Measurements from ENCODE around the gene COQ4. TPM values are rescaled to one million over a fixed set of nuclear protein-coding genes. Genes with fewer than 3 reads are reported as not detected.

Gene COQ4
- total RNA-seq, 4 donors from 2014 or later, result 55.5 to 89.2 (median 77.9) TPM

DNA sequence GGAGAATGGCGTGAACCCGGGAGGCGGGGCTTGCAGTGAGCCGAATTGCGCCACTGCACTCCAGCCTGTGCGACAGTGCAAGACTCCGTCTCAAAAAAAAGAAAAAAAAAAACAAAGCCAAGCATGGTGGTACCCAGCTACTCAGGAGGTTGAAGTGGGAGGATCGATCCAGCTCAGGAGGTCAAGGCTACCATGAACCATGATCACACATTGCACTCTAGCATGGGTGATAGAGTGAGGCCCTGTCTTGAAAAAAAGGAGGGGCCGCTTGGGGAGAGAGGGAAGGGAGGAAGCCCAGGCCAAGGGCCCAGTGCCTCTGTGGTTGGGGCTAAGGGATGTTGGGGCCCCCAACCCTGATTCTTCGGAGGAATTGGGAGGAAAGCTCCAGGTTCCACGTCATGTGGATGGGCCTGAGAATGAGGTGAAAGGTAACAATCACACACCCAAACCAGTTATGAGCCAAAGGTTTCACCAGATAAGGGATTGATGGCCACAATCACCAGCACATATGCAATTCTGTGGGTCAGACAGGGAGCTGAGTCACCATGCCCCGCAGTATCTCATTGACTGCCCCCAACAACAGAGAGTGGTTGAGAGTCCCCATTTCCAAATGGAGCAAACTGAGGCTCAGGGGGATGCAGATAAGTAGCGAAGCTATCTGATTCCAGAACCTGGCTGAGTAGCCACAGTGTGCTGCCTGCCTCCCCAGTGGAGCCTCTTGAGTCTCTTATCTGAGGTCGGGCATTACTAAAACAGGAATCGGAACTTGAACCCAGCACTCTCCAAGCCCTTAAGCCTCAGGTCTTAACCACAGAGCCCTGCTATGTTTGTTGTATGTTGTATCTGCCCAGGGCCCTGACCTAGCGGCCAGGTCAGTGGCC, 26.1 kb upstream of the COQ4 start:
- TF ChIP-seq, protein P1, sequence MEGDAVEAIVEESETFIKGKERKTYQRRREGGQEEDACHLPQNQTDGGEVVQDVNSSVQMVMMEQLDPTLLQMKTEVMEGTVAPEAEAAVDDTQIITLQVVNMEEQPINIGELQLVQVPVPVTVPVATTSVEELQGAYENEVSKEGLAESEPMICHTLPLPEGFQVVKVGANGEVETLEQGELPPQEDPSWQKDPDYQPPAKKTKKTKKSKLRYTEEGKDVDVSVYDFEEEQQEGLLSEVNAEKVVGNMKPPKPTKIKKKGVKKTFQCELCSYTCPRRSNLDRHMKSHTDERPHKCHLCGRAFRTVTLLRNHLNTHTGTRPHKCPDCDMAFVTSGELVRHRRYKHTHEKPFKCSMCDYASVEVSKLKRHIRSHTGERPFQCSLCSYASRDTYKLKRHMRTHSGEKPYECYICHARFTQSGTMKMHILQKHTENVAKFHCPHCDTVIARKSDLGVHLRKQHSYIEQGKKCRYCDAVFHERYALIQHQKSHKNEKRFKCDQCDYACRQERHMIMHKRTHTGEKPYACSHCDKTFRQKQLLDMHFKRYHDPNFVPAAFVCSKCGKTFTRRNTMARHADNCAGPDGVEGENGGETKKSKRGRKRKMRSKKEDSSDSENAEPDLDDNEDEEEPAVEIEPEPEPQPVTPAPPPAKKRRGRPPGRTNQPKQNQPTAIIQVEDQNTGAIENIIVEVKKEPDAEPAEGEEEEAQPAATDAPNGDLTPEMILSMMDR (IDR thresholded peaks at IDR 0.05), result no peak
- no peak for TF ChIP-seq POLR2A (IDR thresholded peaks at IDR 0.05)
- 83 to 86% methylated on average over 5 to 13 of the region's 16 CpGs for WGBS, 2 donors
- no peaks in the 10 kb centered on the region for H3K9me3 ChIP-seq
- H3K27ac ChIP-seq, result peak overlapping the region in 1 of 4 donors; percentile 3
- no peaks in the 10 kb centered on the region for H3K27me3 ChIP-seq
- H3K36me3 ChIP-seq, result peaks cover 0 to 4% (median 0%) of the 10 kb centered on the region in 3 donors
- H3K4me1 ChIP-seq, result peaks cover 0 to 31% (median 11%) of the 10 kb centered on the region in 3 donors
- no peak for DNase-seq
- intact Hi-C loops (cut with DNase I), result no loop called here
- H3K4me3 ChIP-seq, result no peak overlapping the region

DNA sequence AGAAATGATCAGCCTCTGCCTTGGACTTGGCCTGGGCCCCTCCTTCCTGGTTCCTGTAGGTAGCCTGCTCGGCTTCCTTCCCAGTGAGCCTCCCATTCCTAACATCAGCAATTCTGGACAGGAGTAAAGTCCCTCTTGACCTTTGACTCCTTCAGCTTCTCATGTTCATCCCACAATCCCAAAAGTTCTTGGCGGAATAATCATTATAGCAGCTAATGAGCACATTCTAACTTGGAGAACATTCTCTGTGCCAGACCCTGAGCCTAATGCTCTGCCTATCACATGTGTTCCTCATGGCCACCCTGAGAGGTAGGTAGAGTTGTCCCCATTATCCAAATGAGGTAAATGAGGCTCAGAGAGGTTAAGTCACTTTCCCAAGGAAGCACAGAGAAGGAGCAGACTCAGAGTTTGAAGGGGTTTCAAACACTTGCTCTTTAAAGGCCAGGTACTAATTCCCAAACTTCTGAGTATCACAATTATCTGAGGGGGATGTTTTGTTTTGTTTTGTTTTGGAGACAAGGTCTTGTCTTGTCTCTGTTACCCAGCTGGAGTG, 25.3 kb upstream of the COQ4 start:
- 70 to 92% methylated on average over 2 of the region's 2 CpGs for WGBS, 2 donors
- Histone ChIP-seq H3K36me3 (peaks cover 0 to 4% (median 0%) of the 10 kb centered on the region in 3 donors), H3K27ac (no peak overlapping the region), H3K4me3 (no peak overlapping the region), H3K9me3 (no peaks in the 10 kb centered on the region), H3K4me1 (peaks cover 0 to 31% (median 11%) of the 10 kb centered on the region in 3 donors), H3K27me3 (no peaks in the 10 kb centered on the region)
- intact Hi-C loops (cut with DNase I), result no loop called here
- no peak for DNase-seq
- TF ChIP-seq, protein P1 (IDR thresholded peaks at IDR 0.05), result no peak
- no peak for TF ChIP-seq POLR2A (IDR thresholded peaks at IDR 0.05)

DNA sequence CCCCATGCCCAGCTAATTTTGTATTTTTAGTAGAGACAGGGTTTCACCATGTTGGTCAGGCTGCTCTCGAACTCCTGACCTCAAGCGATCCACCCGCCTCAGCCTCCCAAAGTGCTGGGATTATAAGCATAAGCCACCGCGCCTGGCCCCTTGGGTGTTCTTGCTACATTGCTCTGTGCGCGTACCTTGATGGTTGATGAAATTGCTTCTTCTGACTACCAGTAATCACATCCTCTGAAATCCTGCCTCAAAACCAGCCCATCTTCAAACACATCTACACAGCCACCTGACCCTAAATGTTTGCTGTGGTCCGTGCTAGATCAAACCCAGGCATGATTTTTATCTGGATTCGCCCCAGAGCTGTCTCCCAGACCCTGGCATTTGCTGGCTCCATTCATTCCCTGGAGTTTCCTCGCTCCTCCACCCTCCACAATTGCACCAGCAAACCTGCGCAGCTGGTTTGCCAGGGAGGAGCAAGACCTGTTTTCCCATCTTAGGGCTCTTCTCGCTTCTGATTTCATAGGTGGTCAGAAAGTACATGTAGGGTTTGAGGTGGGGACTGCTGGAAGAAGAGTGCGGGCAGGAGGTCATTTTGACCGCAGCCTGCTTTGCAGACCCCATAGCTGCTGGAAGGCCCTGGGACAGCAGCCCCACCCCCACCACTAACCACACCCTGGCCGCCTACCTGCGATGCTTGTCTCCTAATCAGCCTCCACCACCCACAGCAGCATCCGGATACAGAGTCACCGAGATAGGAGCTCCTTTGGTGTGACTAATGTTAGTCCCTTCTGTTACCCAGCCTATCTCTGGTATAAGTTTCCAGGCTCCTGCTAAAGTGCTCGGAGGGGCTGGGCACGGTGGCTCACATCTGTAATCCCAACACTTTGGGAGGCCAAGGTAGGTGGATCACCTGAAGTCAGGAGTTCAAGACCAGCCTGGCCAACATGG, 23.8 kb upstream of the COQ4 start:
- WGBS, 2 donors, result 52 to 80% methylated on average over 13 to 16 of the region's 20 CpGs
- peaks cover 0 to 32% (median 11%) of the 10 kb centered on the region in 3 donors for H3K4me1 ChIP-seq
- no peaks in the 10 kb centered on the region for H3K9me3 ChIP-seq
- no peak for TF ChIP-seq POLR2A (IDR thresholded peaks at IDR 0.05)
- TF ChIP-seq, protein P1 (IDR thresholded peaks at IDR 0.05), result no peak
- intact Hi-C loops (cut with DNase I), result no loop called here
- DNase-seq, result no peak
- no peaks in the 10 kb centered on the region for H3K27me3 ChIP-seq
- H3K4me3 ChIP-seq, result no peak overlapping the region
- peaks cover 0 to 4% (median 0%) of the 10 kb centered on the region in 3 donors for H3K36me3 ChIP-seq
- peak overlapping the region; percentile 62 to 80 (median 72) for H3K27ac ChIP-seq

DNA sequence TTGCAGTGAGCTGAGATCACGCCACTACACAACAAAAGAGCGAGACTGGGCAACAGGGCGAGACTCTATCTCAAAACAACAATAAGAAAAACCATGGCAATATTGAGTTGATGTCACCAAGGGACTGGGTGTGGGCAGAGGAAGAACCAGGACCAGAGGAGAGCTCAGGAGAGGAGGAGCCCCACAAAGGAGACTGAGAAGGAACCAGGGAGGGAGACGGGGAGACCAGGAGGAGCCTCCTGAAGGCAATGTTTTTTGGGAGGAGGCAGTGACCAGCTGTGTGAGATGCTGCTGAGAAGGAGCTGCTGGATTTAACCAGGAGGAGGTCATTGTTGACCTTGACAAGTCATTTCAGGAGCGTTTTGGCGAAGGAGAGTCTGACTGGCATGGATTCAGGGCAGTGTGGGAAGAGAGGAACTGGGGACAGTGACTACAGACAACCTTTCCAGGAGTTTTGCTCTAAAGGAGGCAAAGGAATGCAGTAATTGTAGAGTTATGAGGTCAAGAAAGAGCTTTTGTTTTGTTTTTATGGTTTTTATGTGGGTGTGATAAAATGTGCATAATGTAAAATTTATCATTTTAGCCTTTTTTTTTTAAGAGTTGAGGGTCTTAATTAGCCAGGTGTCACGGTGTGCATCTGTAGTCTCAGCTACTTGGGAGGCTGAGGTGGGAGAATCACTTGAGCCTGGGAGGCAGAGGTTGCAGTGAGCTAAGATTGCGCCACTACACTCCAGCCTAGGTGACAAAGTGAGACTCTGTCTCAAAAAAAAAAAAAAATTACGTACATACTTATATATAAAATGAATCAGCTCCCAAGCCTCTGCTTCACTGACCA, 18.3 kb upstream of the COQ4 start:
- Histone ChIP-seq H3K36me3 (peaks cover under 1 to 19% (median 4%) of the 10 kb centered on the region in 3 donors), H3K27me3 (no peaks in the 10 kb centered on the region), H3K4me1 (peaks cover 0 to 49% (median 14%) of the 10 kb centered on the region in 3 donors), H3K27ac (peak overlapping the region in 3 of 4 donors; percentile 81 to 92 (median 86)), H3K9me3 (no peaks in the 10 kb centered on the region), H3K4me3 (no peak overlapping the region)
- WGBS, 2 donors, result 74 to 84% methylated on average over 9 of the region's 9 CpGs
- no peak for TF ChIP-seq POLR2A (IDR thresholded peaks at IDR 0.05)
- TF ChIP-seq, protein P1 (IDR thresholded peaks at IDR 0.05), result no peak
- DNase-seq, result no peak
- intact Hi-C loops (cut with DNase I), result no loop called here

All from esophagus squamous epithelium (tissue), 5 donors.